Stimulated activated naive CD8-positive, alpha-beta T cell treated with anti-CD3 and anti-CD28 coated beads, Interleukin-15, Interleukin-2, amounts not matched to agents 100 ng/mL and 50 ng/mL, for 24 hours (primary cell): ENCODE results near the gene LPCAT4.

Experiments
- H3K27ac Mint-ChIP-seq: one replicate; pipeline ENCODE4 v1.8.0; 2021; ENCODE audit warnings: mild to moderate bottlenecking, mixed read lengths
- H3K27me3 Mint-ChIP-seq: one replicate; pipeline ENCODE4 v1.8.0; 2021; ENCODE audit warnings: mixed read lengths
- H3K36me3 Mint-ChIP-seq: one replicate; pipeline ENCODE4 v1.8.0; 2021; ENCODE audit warnings: low read depth, mixed read lengths
- H3K4me1 Mint-ChIP-seq: one replicate; pipeline ENCODE4 v1.8.0; 2021; ENCODE audit warnings: low read depth, mixed read lengths
- H3K4me3 Mint-ChIP-seq: one replicate; pipeline ENCODE4 v1.8.0; 2021; ENCODE audit warnings: mild to moderate bottlenecking, mixed read lengths
- H3K9me3 Mint-ChIP-seq: one replicate; pipeline ENCODE4 v1.8.0; 2021; ENCODE audit warnings: mixed read lengths

LPCAT4 gene

GRCh38 chr15:34335176-34336032 is 31.6 kb downstream of the LPCAT4 start:
- Mint-ChIP-seq H3K36me3 (peaks cover 16% of the 10 kb centered on the region), H3K27me3 (no peaks in the 10 kb centered on the region), H3K9me3 (no peaks in the 10 kb centered on the region), H3K4me3 (peak overlapping the region; percentile 97), H3K27ac (peak overlapping the region; percentile 94), H3K4me1 (peaks cover 86% of the 10 kb centered on the region)

GRCh38 chr15:34334672-34335071 is 32.3 kb downstream of the LPCAT4 start:
- Mint-ChIP-seq H3K9me3 (no peaks in the 10 kb centered on the region), H3K4me1 (peaks cover 86% of the 10 kb centered on the region), H3K4me3 (peak overlapping the region; percentile 97), H3K27me3 (no peaks in the 10 kb centered on the region), H3K27ac (peak overlapping the region; percentile 94), H3K36me3 (peaks cover 9% of the 10 kb centered on the region)

GRCh38 chr15:34332553-34333120 is 34.4 kb downstream of the LPCAT4 start:
- H3K4me3 Mint-ChIP-seq = no peak overlapping the region
- no peaks in the 10 kb centered on the region for H3K36me3 Mint-ChIP-seq
- H3K9me3 Mint-ChIP-seq = no peaks in the 10 kb centered on the region
- peak overlapping the region; percentile 94 for H3K27ac Mint-ChIP-seq
- H3K4me1 Mint-ChIP-seq = peaks cover 94% of the 10 kb centered on the region
- H3K27me3 Mint-ChIP-seq = no peaks in the 10 kb centered on the region

- H3K4me3 Mint-ChIP-seq = peak overlapping the region; percentile 42
- no peaks in the 10 kb centered on the region for H3K27me3 Mint-ChIP-seq
- H3K9me3 Mint-ChIP-seq = no peaks in the 10 kb centered on the region
- H3K27ac Mint-ChIP-seq = peak overlapping the region; percentile 94
- H3K4me1 Mint-ChIP-seq = peaks cover 98% of the 10 kb centered on the region
- no peaks in the 10 kb centered on the region for H3K36me3 Mint-ChIP-seq
Measured at GRCh38 chr15:34331809-34332208, 35.2 kb downstream of the LPCAT4 start.

- Mint-ChIP-seq H3K36me3 (no peaks in the 10 kb centered on the region), H3K27me3 (no peaks in the 10 kb centered on the region), H3K27ac (peak overlapping the region; percentile 66), H3K9me3 (no peaks in the 10 kb centered on the region), H3K4me1 (peaks cover 98% of the 10 kb centered on the region), H3K4me3 (no peak overlapping the region)
Measured at GRCh38 chr15:34330279-34330678, 36.7 kb downstream of the LPCAT4 start.

GRCh38 chr15:34329006-34329405 is 38.0 kb downstream of the LPCAT4 start:
- Mint-ChIP-seq H3K27ac (peak overlapping the region; percentile 85), H3K4me3 (peak overlapping the region; percentile 66), H3K27me3 (no peaks in the 10 kb centered on the region), H3K9me3 (no peaks in the 10 kb centered on the region), H3K4me1 (peaks cover 93% of the 10 kb centered on the region), H3K36me3 (no peaks in the 10 kb centered on the region)

GRCh38 chr15:34327906-34328305 is 39.1 kb downstream of the LPCAT4 start:
- peak overlapping the region; percentile 85 for H3K27ac Mint-ChIP-seq
- no peaks in the 10 kb centered on the region for H3K36me3 Mint-ChIP-seq
- H3K4me3 Mint-ChIP-seq = peak overlapping the region; percentile 68
- no peaks in the 10 kb centered on the region for H3K9me3 Mint-ChIP-seq
- peaks cover 85% of the 10 kb centered on the region for H3K4me1 Mint-ChIP-seq
- no peaks in the 10 kb centered on the region for H3K27me3 Mint-ChIP-seq

- Mint-ChIP-seq H3K27me3 (no peaks in the 10 kb centered on the region), H3K36me3 (no peaks in the 10 kb centered on the region), H3K9me3 (no peaks in the 10 kb centered on the region), H3K4me3 (peak overlapping the region; percentile 54), H3K4me1 (peaks cover 72% of the 10 kb centered on the region), H3K27ac (peak overlapping the region; percentile 85)
Measured at GRCh38 chr15:34325368-34325767, 41.6 kb downstream of the LPCAT4 start.

GRCh38 chr15:34324933-34325332 is 42.1 kb downstream of the LPCAT4 start:
- Mint-ChIP-seq H3K4me1 (peaks cover 72% of the 10 kb centered on the region), H3K4me3 (no peak overlapping the region), H3K9me3 (no peaks in the 10 kb centered on the region), H3K36me3 (no peaks in the 10 kb centered on the region), H3K27me3 (no peaks in the 10 kb centered on the region), H3K27ac (peak overlapping the region; percentile 67)

- H3K4me1 Mint-ChIP-seq = peaks cover 73% of the 10 kb centered on the region
- no peak overlapping the region for H3K4me3 Mint-ChIP-seq
- no peaks in the 10 kb centered on the region for H3K27me3 Mint-ChIP-seq
- H3K36me3 Mint-ChIP-seq = no peaks in the 10 kb centered on the region
- H3K27ac Mint-ChIP-seq = no peak overlapping the region
- no peaks in the 10 kb centered on the region for H3K9me3 Mint-ChIP-seq
Measured at GRCh38 chr15:34323217-34323616, 43.8 kb downstream of the LPCAT4 start.

GRCh38 chr15:34318277-34319079 is 48.5 kb downstream of the LPCAT4 start:
- Mint-ChIP-seq H3K27me3 (no peaks in the 10 kb centered on the region), H3K9me3 (no peaks in the 10 kb centered on the region), H3K27ac (peak overlapping the region; percentile 94), H3K4me3 (peak overlapping the region; percentile 94), H3K36me3 (peaks cover 10% of the 10 kb centered on the region), H3K4me1 (peaks cover 71% of the 10 kb centered on the region)

GRCh38 chr15:34314491-34315490 is 52.2 kb downstream of the LPCAT4 start:
- Mint-ChIP-seq H3K9me3 (no peaks in the 10 kb centered on the region), H3K4me3 (no peak overlapping the region), H3K36me3 (peaks cover 10% of the 10 kb centered on the region), H3K4me1 (peaks cover 65% of the 10 kb centered on the region), H3K27me3 (no peaks in the 10 kb centered on the region), H3K27ac (no peak overlapping the region)

- no peaks in the 10 kb centered on the region for H3K9me3 Mint-ChIP-seq
- H3K27me3 Mint-ChIP-seq = no peaks in the 10 kb centered on the region
- H3K4me3 Mint-ChIP-seq = no peak overlapping the region
- H3K4me1 Mint-ChIP-seq = peaks cover 54% of the 10 kb centered on the region
- peaks cover 22% of the 10 kb centered on the region for H3K36me3 Mint-ChIP-seq
- H3K27ac Mint-ChIP-seq = no peak overlapping the region
Measured at GRCh38 chr15:34311563-34311962, 55.4 kb downstream of the LPCAT4 start.
